Nephron progenitor cell (in vitro differentiated cells): ENCODE results near the gene GARIN5B.

Experiments used
- DNase-seq: peaks from one replicate; pipeline ENCODE4 v3.0.0; 2021
- H3K27ac Mint-ChIP-seq: 2 replicates; pipeline ENCODE4 v1.8.0; 2021; ENCODE audit warnings: mild to moderate bottlenecking, moderate library complexity, mixed read lengths
- H3K27me3 Mint-ChIP-seq: 2 replicates; pipeline ENCODE4 v1.8.0; 2021; ENCODE audit warnings: mild to moderate bottlenecking, low read depth, mixed read lengths; ENCODE audit not compliant: poor library complexity
- H3K36me3 Mint-ChIP-seq: 2 replicates; pipeline ENCODE4 v1.8.0; 2021; ENCODE audit warnings: low read depth, mixed read lengths
- H3K4me1 Mint-ChIP-seq: 2 replicates; pipeline ENCODE4 v1.8.0; 2021; ENCODE audit warnings: mixed read lengths
- H3K4me3 Mint-ChIP-seq: 2 replicates; pipeline ENCODE4 v1.8.0; 2021; ENCODE audit warnings: mild to moderate bottlenecking, moderate library complexity, mixed read lengths
- H3K9me3 Mint-ChIP-seq: 2 replicates; pipeline ENCODE4 v1.8.0; 2021; ENCODE audit warnings: mild to moderate bottlenecking, moderate library complexity, mixed read lengths
- CTCF ChIP-seq: fragments of 200-600 bp; sonication (generic); IDR thresholded peaks from 2 replicates; pipeline ENCODE4 v1.5.0; 2021; ENCODE audit warnings: antibody characterized with exemption

Gene GARIN5B

GRCh38 chr19:55341171-55341588 is 21.9 kb downstream of the GARIN5B start:
- Mint-ChIP-seq H3K27me3 (peaks cover 8% of the 10 kb centered on the region), H3K4me3 (peak overlapping the region; percentile 96), H3K36me3 (peaks cover 29% of the 10 kb centered on the region), H3K9me3 (no peaks in the 10 kb centered on the region), H3K27ac (no peak overlapping the region), H3K4me1 (peaks cover 34% of the 10 kb centered on the region)
- TF ChIP-seq CTCF: no peak
- DNase-seq: peak; percentile 83

DNA sequence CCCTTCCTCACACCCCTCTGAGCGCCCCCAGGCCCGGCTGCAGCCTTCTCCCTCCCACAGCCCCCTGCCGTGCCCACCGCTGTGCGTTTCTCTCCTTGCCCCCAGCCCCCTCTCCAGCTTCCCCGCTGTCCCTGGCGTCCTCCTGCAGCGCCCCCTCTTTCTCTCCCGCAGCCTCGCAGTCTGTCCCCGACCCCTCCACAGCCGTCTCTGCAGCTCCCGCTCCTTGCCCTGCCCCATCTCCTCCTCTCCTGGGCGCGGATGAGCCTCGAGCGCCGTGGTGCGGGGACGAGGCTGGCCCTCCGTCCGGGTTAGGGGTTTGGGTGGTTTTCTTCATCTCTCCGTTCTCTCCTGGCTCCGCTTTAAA is 22.3 kb downstream of the GARIN5B start:
- H3K4me1 Mint-ChIP-seq: peaks cover 32% of the 10 kb centered on the region
- peak overlapping the region; percentile 96 for H3K4me3 Mint-ChIP-seq
- peak overlapping the region; percentile 71 for H3K27ac Mint-ChIP-seq
- peaks cover 8% of the 10 kb centered on the region for H3K27me3 Mint-ChIP-seq
- TF ChIP-seq CTCF: no peak
- H3K9me3 Mint-ChIP-seq: no peaks in the 10 kb centered on the region
- peak; percentile 47 for DNase-seq
- H3K36me3 Mint-ChIP-seq: peaks cover 29% of the 10 kb centered on the region

- H3K27ac Mint-ChIP-seq: peak overlapping the region; percentile 100
- DNase-seq: no peak
- H3K36me3 Mint-ChIP-seq: peaks cover 24% of the 10 kb centered on the region
- peaks cover 8% of the 10 kb centered on the region for H3K27me3 Mint-ChIP-seq
- H3K4me3 Mint-ChIP-seq: peak overlapping the region; percentile 96
- TF ChIP-seq CTCF: no peak
- no peaks in the 10 kb centered on the region for H3K9me3 Mint-ChIP-seq
- peaks cover 26% of the 10 kb centered on the region for H3K4me1 Mint-ChIP-seq
Measured at GRCh38 chr19:55339889-55340783, 22.9 kb downstream of the GARIN5B start.

GRCh38 chr19:55339105-55339888 is 23.8 kb downstream of the GARIN5B start, which contains the start of gene KMT5C:
Gene KMT5C, plus strand, starts transcription at chr19:55339876. Its CDS starts 2,061 bp downstream, at chr19:55341937.
- peak within 1 kb of the TSS; percentile 96 for H3K4me3 Mint-ChIP-seq
- no peaks in the 10 kb centered on the region for H3K9me3 Mint-ChIP-seq
- peaks cover 20% of the 10 kb centered on the region for H3K36me3 Mint-ChIP-seq
- peak within 1 kb of the TSS; percentile 100 for H3K27ac Mint-ChIP-seq
- peak; percentile 100 for DNase-seq
- H3K4me1 Mint-ChIP-seq: peaks cover 20% of the 10 kb centered on the region
- no peak for TF ChIP-seq CTCF
- H3K27me3 Mint-ChIP-seq: peaks cover 8% of the 10 kb centered on the region

GRCh38 chr19:55336101-55336500 is 27.0 kb downstream of the GARIN5B start:
- no peak overlapping the region for H3K4me3 Mint-ChIP-seq
- peaks cover 14% of the 10 kb centered on the region for H3K27me3 Mint-ChIP-seq
- H3K4me1 Mint-ChIP-seq: peaks cover 13% of the 10 kb centered on the region
- DNase-seq: no peak
- H3K36me3 Mint-ChIP-seq: no peaks in the 10 kb centered on the region
- no peak for TF ChIP-seq CTCF
- no peaks in the 10 kb centered on the region for H3K9me3 Mint-ChIP-seq
- peak overlapping the region; percentile 78 for H3K27ac Mint-ChIP-seq
